ENCODE measurements around the gene LARGE2. TPM values are rescaled to one million over a fixed set of nuclear protein-coding genes. Genes with fewer than 3 reads are reported as not detected.
A peak's percentile ranks its signal among the peaks of the same experiment; 100 is the strongest.

The LARGE2 gene
- total RNA-seq, 1 experiment from 2014 or later, result 108 TPM

DNA sequence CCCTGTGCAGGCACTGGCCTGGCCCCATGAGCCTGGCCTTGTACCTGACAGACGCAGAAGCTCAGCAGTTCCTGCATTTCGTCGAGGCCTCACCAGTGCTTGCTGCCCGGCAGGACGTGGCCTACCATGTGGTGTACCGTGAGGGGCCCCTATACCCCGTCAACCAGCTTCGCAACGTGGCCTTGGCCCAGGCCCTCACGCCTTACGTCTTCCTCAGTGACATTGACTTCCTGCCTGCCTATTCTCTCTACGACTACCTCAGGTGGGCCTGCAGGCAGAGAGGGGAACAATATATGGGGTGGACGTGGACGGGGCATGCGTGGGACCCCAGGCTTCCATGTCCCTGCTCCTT lies 4.9 kb downstream of the LARGE2 start:
- no peak overlapping the region for H3K23ac ChIP-seq (ENCODE audit: insufficient read length, low read depth, low read length)
- no peaks in the 10 kb centered on the region for H3K4me1 ChIP-seq (ENCODE audit: insufficient read depth, low read length)
- no peaks in the 10 kb centered on the region for H3K79me1 ChIP-seq (ENCODE audit: insufficient read depth, low read depth, low read length, poor library complexity, severe bottlenecking)
- H4K5ac ChIP-seq (ENCODE audit: insufficient read length, low read depth, low read length), result no peak overlapping the region
- no peak overlapping the region for H3K18ac ChIP-seq (ENCODE audit: insufficient read length, low read depth, low read length)
- H4K91ac ChIP-seq (ENCODE audit: insufficient read length, low read depth, low read length), result no peak overlapping the region
- Mint-ChIP-seq H3K9me3 (no peaks in the 10 kb centered on the region), H3K27ac (peak overlapping the region in 1 of 3 experiments; percentile 30; a peak in 1 of 7 replicates), H3K27me3 (ENCODE audit: low read depth) (peaks cover 2% of the 10 kb centered on the region; the same call in 1 of the 2 replicates), H3K36me3 (ENCODE audit: insufficient read depth in 1 of 3, low read depth in 3 of 3) (peaks cover 22 to 63% (median 61%) of the 10 kb centered on the region in 3 experiments), H3K4me1 (peaks cover 11 to 17% of the 10 kb centered on the region in 2 experiments), H3K4me3 (no peak overlapping the region)
- TF ChIP-seq, protein P1, sequence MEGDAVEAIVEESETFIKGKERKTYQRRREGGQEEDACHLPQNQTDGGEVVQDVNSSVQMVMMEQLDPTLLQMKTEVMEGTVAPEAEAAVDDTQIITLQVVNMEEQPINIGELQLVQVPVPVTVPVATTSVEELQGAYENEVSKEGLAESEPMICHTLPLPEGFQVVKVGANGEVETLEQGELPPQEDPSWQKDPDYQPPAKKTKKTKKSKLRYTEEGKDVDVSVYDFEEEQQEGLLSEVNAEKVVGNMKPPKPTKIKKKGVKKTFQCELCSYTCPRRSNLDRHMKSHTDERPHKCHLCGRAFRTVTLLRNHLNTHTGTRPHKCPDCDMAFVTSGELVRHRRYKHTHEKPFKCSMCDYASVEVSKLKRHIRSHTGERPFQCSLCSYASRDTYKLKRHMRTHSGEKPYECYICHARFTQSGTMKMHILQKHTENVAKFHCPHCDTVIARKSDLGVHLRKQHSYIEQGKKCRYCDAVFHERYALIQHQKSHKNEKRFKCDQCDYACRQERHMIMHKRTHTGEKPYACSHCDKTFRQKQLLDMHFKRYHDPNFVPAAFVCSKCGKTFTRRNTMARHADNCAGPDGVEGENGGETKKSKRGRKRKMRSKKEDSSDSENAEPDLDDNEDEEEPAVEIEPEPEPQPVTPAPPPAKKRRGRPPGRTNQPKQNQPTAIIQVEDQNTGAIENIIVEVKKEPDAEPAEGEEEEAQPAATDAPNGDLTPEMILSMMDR (conservative IDR thresholded peaks at IDR 0.05), result no peak
- no peaks in the 10 kb centered on the region for H3K9me3 ChIP-seq (ENCODE audit: control insufficient read depth, low read depth, low read length)
- no peak overlapping the region for H2BK15ac ChIP-seq (ENCODE audit: low read depth, low read length)
- H3K79me2 ChIP-seq (ENCODE audit: insufficient read depth, low read length), result no peaks in the 10 kb centered on the region; the same call in 1 of the 2 replicates
- no peak overlapping the region for H3K4me2 ChIP-seq (ENCODE audit: insufficient read depth, insufficient read length, low read length)
- H2AK5ac ChIP-seq (ENCODE audit: insufficient read length, low read length), result no peak overlapping the region
- no peak overlapping the region for H3K27ac ChIP-seq (ENCODE audit: insufficient read length, low read depth, low read length)
- H3T11ph ChIP-seq (ENCODE audit: low read length), result no peak overlapping the region
- no peak overlapping the region for H2AFZ ChIP-seq (ENCODE audit: low read length)
- H3K14ac ChIP-seq (ENCODE audit: insufficient read depth, low read length), result no peak overlapping the region
- no peak overlapping the region for H3K56ac ChIP-seq (ENCODE audit: insufficient read length, low read depth, low read length)
- no peak overlapping the region for H2BK20ac ChIP-seq (ENCODE audit: low read depth, low read length, poor library complexity, severe bottlenecking)
- DNase-seq, result peak; percentile 24
- WGBS (ENCODE audit: extremely low coverage, insufficient read length, low lambda C conversion rate), result no CpG with 5 or more reads among the region's 15 CpGs
- no peak overlapping the region for H2BK12ac ChIP-seq (ENCODE audit: insufficient read length, low read depth, low read length)
- H2BK120ac ChIP-seq (ENCODE audit: low read depth, low read length, poor library complexity, severe bottlenecking), result no peak overlapping the region
- H3K9ac ChIP-seq (ENCODE audit: extremely low read depth, insufficient read length, low read length), result no peak overlapping the region
- H3K4ac ChIP-seq (ENCODE audit: low read depth, low read length), result no peak overlapping the region
- no peak overlapping the region for H4K8ac ChIP-seq (replicated peaks; ENCODE audit: insufficient read length, low read depth, low read length)
- H2BK5ac ChIP-seq (ENCODE audit: insufficient read length, low read length), result no peak overlapping the region
- peaks cover 5% of the 10 kb centered on the region for H3K23me2 ChIP-seq (ENCODE audit: insufficient read length, low read depth, low read length, poor library complexity, severe bottlenecking)
- no peaks in the 10 kb centered on the region for H4K20me1 ChIP-seq (ENCODE audit: control insufficient read depth, insufficient read depth, insufficient read length)
- no peaks in the 10 kb centered on the region for H3K27me3 ChIP-seq (ENCODE audit: insufficient read depth, low read length)
